ENCODE data around the gene TNK1. TPM values are rescaled to one million over a fixed set of nuclear protein-coding genes. Genes with fewer than 3 reads are reported as not detected.

The TNK1 gene
- total and polyA plus RNA-seq, 2 of the 8 experiments (the other 6 are each of a cell fraction or from before 2014, with no cell fraction given): 7.6 to 9.5 TPM

DNA sequence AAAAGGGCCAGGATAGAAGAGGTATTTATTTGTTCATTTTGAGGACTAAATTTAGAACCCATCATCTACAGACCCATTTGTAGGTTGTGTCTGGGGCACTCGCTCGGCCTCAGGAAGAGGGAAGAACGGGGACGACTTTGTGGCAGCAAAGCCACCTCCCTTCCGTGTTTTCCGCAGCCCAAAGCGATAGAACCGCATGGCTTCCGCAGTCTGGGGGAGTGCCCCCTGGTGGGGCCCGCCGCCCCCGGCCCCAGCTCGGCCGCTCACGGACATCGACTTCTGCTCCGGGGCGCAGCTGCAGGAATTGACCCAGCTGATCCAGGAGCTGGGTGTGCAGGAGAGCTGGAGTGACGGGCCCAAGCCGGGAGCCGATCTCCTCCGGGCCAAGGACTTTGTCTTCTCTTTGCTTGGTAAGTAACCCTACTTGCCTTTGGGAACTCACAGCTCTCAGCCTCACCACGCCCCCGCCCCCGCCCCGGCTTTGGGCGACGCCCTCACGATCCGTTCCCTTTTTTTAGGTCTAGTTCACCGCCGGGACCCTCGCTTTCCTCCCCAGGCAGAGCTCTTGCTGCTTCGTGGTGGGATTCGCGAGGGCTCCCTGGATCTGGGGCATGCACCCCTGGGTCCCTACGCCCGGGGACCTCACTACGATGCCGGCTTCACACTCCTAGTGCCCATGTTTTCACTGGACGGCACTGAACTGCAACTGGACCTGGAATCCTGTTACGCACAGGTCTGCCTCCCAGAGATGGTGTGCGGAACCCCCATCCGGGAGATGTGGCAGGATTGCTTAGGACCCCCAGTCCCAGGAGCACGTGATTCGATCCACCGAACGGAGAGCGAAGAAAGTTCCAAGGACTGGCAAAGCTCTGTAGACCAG lies 55.0 kb downstream of the TNK1 start (continued):
- TF ChIP-seq POLR2AphosphoS5 (IDR thresholded peaks at IDR 0.05; ENCODE audit: low read depth, low read length) (peak; percentile 53), PHF8 (conservative IDR thresholded peaks at IDR 0.05; ENCODE audit: low read depth, low read length) (0 out of 2 replicates have a peak, but pooled peaks have one; percentile 56), CTCF (IDR thresholded peaks at IDR 0.05; ENCODE audit: control extremely low read depth in 1 of 3, insufficient read depth in 1 of 3, low read depth in 1 of 3, low read length in 3 of 3) (peak; percentile 4 to 20 (median 13); a peak in 2 of 4 replicates), USF2 (IDR thresholded peaks at IDR 0.05; ENCODE audit: low read length) (0 out of 2 replicates have a peak, but pooled peaks have one; percentile 5), YY1 (IDR thresholded peaks at IDR 0.05; ENCODE audit: low read depth, low read length) (0 out of 2 replicates have a peak, but pooled peaks have one; percentile 23), JUND (IDR thresholded peaks at IDR 0.05; ENCODE audit: low read length) (no peak), CREB1 (IDR thresholded peaks at IDR 0.05) (no peak), TAF1 (IDR thresholded peaks at IDR 0.05; ENCODE audit: low read depth, low read length) (0 out of 2 replicates have a peak, but pooled peaks have one; percentile 3), EGR1 (IDR thresholded peaks at IDR 0.05; ENCODE audit: borderline replicate concordance, low read depth, low read length) (peak; percentile 39; the same call in 1 of the 2 replicates), HDAC2 (IDR thresholded peaks at IDR 0.05; ENCODE audit: borderline replicate concordance in 1 of 2, low read depth in 2 of 2, low read length in 2 of 2) (peak in 1 of 2 experiments; percentile 26; a peak in 1 of 4 replicates), ASH2L (IDR thresholded peaks at IDR 0.05; ENCODE audit: low read length) (peak; percentile 62), NANOG (IDR thresholded peaks at IDR 0.05; ENCODE audit: insufficient read depth, low read depth, low read length, poor library complexity, severe bottlenecking) (no peak), SAP30 (IDR thresholded peaks at IDR 0.05; ENCODE audit: insufficient read depth, insufficient replicate concordance, low read length) (peak; percentile 79), SP2 (IDR thresholded peaks at IDR 0.05; ENCODE audit: low read length) (no peak), SUZ12 (IDR thresholded peaks at IDR 0.05; ENCODE audit: low read length) (peak; percentile 20; the same call in 1 of the 2 replicates), EZH2 (IDR thresholded peaks at IDR 0.05; ENCODE audit: low read depth, low read length, severe bottlenecking) (no peak)
